ENCODE results near the gene TOX2.

TOX2 gene

GRCh38 chr20:43983359-43983758, 68.7 kb downstream of the TOX2 start (continued):
- TF ChIP-seq, protein P1, sequence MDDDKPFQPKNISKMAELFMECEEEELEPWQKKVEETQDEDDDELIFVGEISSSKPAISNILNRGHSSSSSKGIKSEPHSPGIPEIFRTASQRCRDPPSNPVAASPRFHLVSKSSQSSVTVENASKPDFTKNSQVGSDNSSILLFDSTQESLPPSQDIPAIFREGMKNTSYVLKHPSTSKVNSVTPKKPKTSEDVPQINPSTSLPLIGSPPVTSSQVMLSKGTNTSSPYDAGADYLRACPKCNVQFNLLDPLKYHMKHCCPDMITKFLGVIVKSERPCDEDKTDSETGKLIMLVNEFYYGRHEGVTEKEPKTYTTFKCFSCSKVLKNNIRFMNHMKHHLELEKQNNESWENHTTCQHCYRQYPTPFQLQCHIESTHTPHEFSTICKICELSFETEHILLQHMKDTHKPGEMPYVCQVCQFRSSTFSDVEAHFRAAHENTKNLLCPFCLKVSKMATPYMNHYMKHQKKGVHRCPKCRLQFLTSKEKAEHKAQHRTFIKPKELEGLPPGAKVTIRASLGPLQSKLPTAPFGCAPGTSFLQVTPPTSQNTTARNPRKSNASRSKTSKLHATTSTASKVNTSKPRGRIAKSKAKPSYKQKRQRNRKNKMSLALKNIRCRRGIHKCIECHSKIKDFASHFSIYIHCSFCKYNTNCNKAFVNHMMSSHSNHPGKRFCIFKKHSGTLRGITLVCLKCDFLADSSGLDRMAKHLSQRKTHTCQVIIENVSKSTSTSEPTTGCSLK (tag by site-specific recombination; IDR thresholded peaks at IDR 0.05): no peak
- TF ChIP-seq BCL11A (tag by site-specific recombination; IDR thresholded peaks at IDR 0.05; ENCODE audit: low read depth) (no peak), CTCF (tag by site-specific recombination; IDR thresholded peaks at IDR 0.05) (peak; percentile 26; the same call in 1 of the 2 replicates), ZNF654 (tag by site-specific recombination; IDR thresholded peaks at IDR 0.05; ENCODE audit: low read depth) (peak; percentile 37), ZBTB44 (tag by site-specific recombination; IDR thresholded peaks at IDR 0.05) (no peak)

DNA sequence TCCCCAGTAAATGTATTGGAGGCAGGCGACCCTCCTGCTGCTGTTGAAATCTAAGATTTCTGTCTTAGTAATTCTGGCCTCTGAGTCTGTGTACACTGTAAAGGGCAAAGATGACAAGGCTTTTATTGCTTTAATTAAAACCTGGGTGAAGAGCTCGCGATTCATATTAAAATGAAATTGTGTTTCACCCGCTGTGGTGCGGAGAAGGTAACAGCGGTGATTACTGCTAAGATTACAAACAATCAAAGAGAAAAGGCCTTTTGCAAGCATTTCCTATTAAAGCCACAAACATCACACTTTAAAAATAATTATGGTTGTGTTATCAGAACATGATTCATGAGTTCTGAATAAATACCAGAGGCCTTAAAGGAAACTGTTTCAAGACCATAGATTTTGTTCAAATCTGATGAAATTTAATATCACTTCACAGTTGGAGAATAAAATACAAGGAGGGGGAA, 69.3 kb downstream of the TOX2 start:
- ChIA-PET CTCF (interaction anchor here (0.6 to 2.1 kb wide), 12 partner anchors 8 to 233 kb away, joined by 3 to 10 read pairs (median 4); no protein-coding TSS in a partner anchor), POLR2A (no interaction called here)
- Histone ChIP-seq H3K27ac (ENCODE audit: extremely low read depth, low read depth, low read length) (no peak overlapping the region), H3K9me3 (ENCODE audit: control insufficient read depth, insufficient read depth, low read depth, low read length) (no peaks in the 10 kb centered on the region), H3K4me3 (ENCODE audit: low read depth, low read length) (no peak overlapping the region), H3K36me3 (ENCODE audit: control insufficient read depth in 2 of 2, insufficient read depth in 1 of 2, low read length in 2 of 2) (no peaks in the 10 kb centered on the region), H3K4me1 (ENCODE audit: control insufficient read depth, insufficient read depth, low read length) (peaks cover 4% of the 10 kb centered on the region)
- TF ChIP-seq GLI2 (tag by site-specific recombination; IDR thresholded peaks at IDR 0.05; ENCODE audit: borderline replicate concordance, low read depth): peak; percentile 53; the same call in 1 of the 2 replicates
- TF ChIP-seq SCRT1 (tag by site-specific recombination; IDR thresholded peaks at IDR 0.05; ENCODE audit: borderline replicate concordance): no peak
- no peak for TF ChIP-seq ZNF112 (tag by site-specific recombination; IDR thresholded peaks at IDR 0.05)
- TF ChIP-seq SETDB1 (IDR thresholded peaks at IDR 0.05; ENCODE audit: insufficient read length, low read length): no peak
- no peak for TF ChIP-seq ZNF433 (tag by site-specific recombination; IDR thresholded peaks at IDR 0.05; ENCODE audit: low read depth)
- no peak for TF ChIP-seq KLF16 (tag by site-specific recombination; IDR thresholded peaks at IDR 0.05)
- no peak for TF ChIP-seq ZFP3 (tag by site-specific recombination; IDR thresholded peaks at IDR 0.05; ENCODE audit: low read depth)
- no peak for TF ChIP-seq ZNF354C (tag by site-specific recombination; IDR thresholded peaks at IDR 0.05; ENCODE audit: borderline replicate concordance, low read depth)
- no peak for TF ChIP-seq OVOL3 (tag by site-specific recombination; IDR thresholded peaks at IDR 0.05)
- peak; percentile 52 for TF ChIP-seq ZNF341 (tag by site-specific recombination; IDR thresholded peaks at IDR 0.05; ENCODE audit: low read depth)
- peak; percentile 77 for TF ChIP-seq SP7 (tag by site-specific recombination; IDR thresholded peaks at IDR 0.05)
- no peak for TF ChIP-seq ZNF510 (tag by site-specific recombination; IDR thresholded peaks at IDR 0.05; ENCODE audit: insufficient replicate concordance)
- no peak for TF ChIP-seq ZNF776 (tag by site-specific recombination; IDR thresholded peaks at IDR 0.05; ENCODE audit: borderline replicate concordance)
- no peak for TF ChIP-seq TRIM28 (IDR thresholded peaks at IDR 0.05; ENCODE audit: borderline replicate concordance, low read length)
- TF ChIP-seq ZNF747 (tag by site-specific recombination; IDR thresholded peaks at IDR 0.05): no peak
- no peak for TF ChIP-seq SP2 (tag by site-specific recombination; IDR thresholded peaks at IDR 0.05)
- TF ChIP-seq ZNF133 (tag by site-specific recombination; IDR thresholded peaks at IDR 0.05): no peak
- no peak for TF ChIP-seq ZNF138 (tag by site-specific recombination; IDR thresholded peaks at IDR 0.05; ENCODE audit: borderline replicate concordance)
- peak; percentile 66; the same call in 1 of the 2 replicates for TF ChIP-seq ZNF488 (tag by site-specific recombination; IDR thresholded peaks at IDR 0.05)
- TF ChIP-seq YY1 (tag by site-specific recombination; IDR thresholded peaks at IDR 0.05): 0 out of 2 replicates have a peak, but pooled peaks have one; percentile 18
- TF ChIP-seq ZNF324 (tag by site-specific recombination; IDR thresholded peaks at IDR 0.05): no peak
- no peak for TF ChIP-seq ZNF26 (tag by site-specific recombination; IDR thresholded peaks at IDR 0.05)
- TF ChIP-seq ZSCAN18 (tag by site-specific recombination; IDR thresholded peaks at IDR 0.05): no peak

All from HEK293 (cell line).